Liver (tissue), 9 donors: ENCODE data around the gene HMGCS1. TPM values are rescaled to one million over a fixed set of nuclear protein-coding genes. Genes with fewer than 3 reads are reported as not detected.

Experiments used
- DNase-seq: peaks from one replicate; pipeline ENCODE4 v3.0.0-alpha.2; 2017; ENCODE audit warnings: low spot score
- H3K27ac ChIP-seq, 2 donors: one replicate each; pipeline ENCODE4 v1.7.0; 2013; ENCODE audit warnings: inconsistent platforms in 2 of 2, low read length in 2 of 2, control low read depth in 1 of 2, low read depth in 1 of 2, mild to moderate bottlenecking in 1 of 2
- H3K27me3 ChIP-seq, 4 donors: one replicate each; pipeline versions ENCODE4 v1.6.1 to v1.7.0; 2013; ENCODE audit warnings: low read length in 3 of 4, inconsistent platforms in 1 of 4, mild to moderate bottlenecking in 1 of 4, moderate library complexity in 1 of 4; ENCODE audit not compliant: control insufficient read depth in 4 of 4, insufficient read depth in 4 of 4
- H3K36me3 ChIP-seq, 4 donors: one replicate each; pipeline versions ENCODE4 v1.6.1 to v1.7.0; 2013; ENCODE audit warnings: low read length in 3 of 4, mild to moderate bottlenecking in 3 of 4, low read depth in 1 of 4, moderate library complexity in 1 of 4; ENCODE audit not compliant: control insufficient read depth in 4 of 4, insufficient read depth in 3 of 4
- H3K4me1 ChIP-seq, 4 donors: one replicate each; pipeline versions ENCODE4 v1.6.1 to v1.7.0; 2013; ENCODE audit warnings: low read length in 3 of 4, mild to moderate bottlenecking in 3 of 4, moderate library complexity in 1 of 4; ENCODE audit not compliant: control insufficient read depth in 4 of 4, insufficient read depth in 4 of 4
- H3K4me3 ChIP-seq, 3 donors: one replicate each; pipeline versions ENCODE4 v1.6.1 to v1.7.0; 2013; ENCODE audit warnings: low read length in 3 of 3, control low read depth in 1 of 3, low read depth in 1 of 3, mild to moderate bottlenecking in 1 of 3
- H3K9ac ChIP-seq, 2 donors: one replicate each; pipeline ENCODE4 v1.7.0; 2013; ENCODE audit warnings: low read length in 2 of 2, mild to moderate bottlenecking in 2 of 2, moderate library complexity in 2 of 2, control low read depth in 1 of 2, low read depth in 1 of 2
- H3K9me3 ChIP-seq, 4 donors: one replicate each; pipeline versions ENCODE4 v1.6.1 to v1.7.0; 2013; ENCODE audit warnings: low read length in 3 of 4; ENCODE audit not compliant: control insufficient read depth in 4 of 4
- ATF3 ChIP-seq: IDR thresholded peaks from 2 replicates; pipeline ENCODE4 v1.6.1; 2016; ENCODE audit warnings: antibody characterized with exemption
- FOXA1 ChIP-seq: IDR thresholded peaks from 2 replicates; pipeline ENCODE4 v1.6.1; 2016; ENCODE audit warnings: antibody characterized with exemption
- FOXA2 ChIP-seq: IDR thresholded peaks from 2 replicates; pipeline ENCODE4 v1.6.1; 2016; ENCODE audit warnings: antibody characterized with exemption
- GABPA ChIP-seq, 2 donors: IDR thresholded peaks in 1 of 2; conservative IDR thresholded peaks in 1 of 2; 2 replicates each; pipeline ENCODE4 v1.6.1; 2016; ENCODE audit warnings: antibody characterized with exemption in 2 of 2, mild to moderate bottlenecking in 1 of 2, moderate library complexity in 1 of 2
- HNF4A ChIP-seq, 2 donors: conservative IDR thresholded peaks; 2 replicates each; pipeline ENCODE4 v1.6.1; 2016; ENCODE audit warnings: antibody characterized with exemption in 2 of 2, mild to moderate bottlenecking in 2 of 2
- HNF4G ChIP-seq: IDR thresholded peaks from 2 replicates; pipeline ENCODE4 v1.6.1; 2016; ENCODE audit warnings: antibody characterized with exemption
- JUND ChIP-seq, 2 donors: IDR thresholded peaks; 2 replicates each; pipeline ENCODE4 v1.6.1; 2016; ENCODE audit warnings: antibody characterized with exemption in 2 of 2
- NR2F2 ChIP-seq: IDR thresholded peaks from 2 replicates; pipeline ENCODE4 v1.6.1; 2016; ENCODE audit warnings: antibody characterized with exemption
- RXRA ChIP-seq, 2 donors: IDR thresholded peaks; 2 replicates each; pipeline ENCODE4 v1.6.1; 2017 to 2018; ENCODE audit warnings: antibody characterized with exemption in 2 of 2, mild to moderate bottlenecking in 1 of 2
- SP1 ChIP-seq: IDR thresholded peaks from 2 replicates; pipeline ENCODE4 v1.6.1; 2018; ENCODE audit warnings: antibody characterized with exemption, mild to moderate bottlenecking
- YY1 ChIP-seq: IDR thresholded peaks from 2 replicates; pipeline ENCODE4 v1.6.1; 2016; ENCODE audit warnings: antibody characterized with exemption, mild to moderate bottlenecking
- ZBTB33 ChIP-seq: IDR thresholded peaks from 2 replicates; pipeline ENCODE4 v1.6.1; 2016; ENCODE audit warnings: antibody characterized with exemption
- WGBS: extraction: QIAGEN DNeasy Blood & Tissue Kit; methylation state at CpG from one replicate; pipeline ENCODE4 v1.1.7; 2013; 5-methylcytosine and 5-hydroxymethylcytosine counted together
- polyA plus RNA-seq, 2 donors: library from polyadenylated mRNA; stranded (reverse) in 1 of 2; unstranded in 1 of 2; fragments of 200-250 nt in 1 of 2; fragments of >200 nt in 1 of 2; fragmentation: Nextera tagmentation in 1 of 2; extraction: Ambion mirVana in 1 of 2; gene quantifications; one replicate each; pipeline versions ENCODE4 v1.2.1 to v1.2.3, GENCODE V29; 2013 to 2015
- total RNA-seq, 2 donors: library from RNA; depleted of rRNA; stranded (reverse); fragments of >200 nt; gene quantifications; one replicate each; pipeline ENCODE4 v1.2.3, GENCODE V29; 2014
- TF ChIP-seq, protein P1 (sequence below): fragments of 150-350 bp; IDR thresholded peaks from 2 replicates; pipeline ENCODE4 v1.5.1; 2017; ENCODE audit warnings: improper control_type of control experiment, low read depth, low read length; ENCODE audit not compliant: missing input control
- TF ChIP-seq, protein P2 (sequence below): IDR thresholded peaks from 2 replicates; pipeline ENCODE4 v1.6.1; 2016; ENCODE audit warnings: antibody characterized with exemption, mild to moderate bottlenecking
- TF ChIP-seq, protein P3 (sequence below): IDR thresholded peaks from 2 replicates; pipeline ENCODE4 v1.6.1; 2016; ENCODE audit warnings: antibody characterized with exemption
- donor health status: healthy.
- donor health status: healthy.
- donor health status: healthy.
- donor health status: healthy.
- donor health status: healthy.

Gene HMGCS1
- total and polyA plus RNA-seq, 4 donors: 41.7 to 878 (median 286) TPM

GRCh38 chr5:43281840-43282658 lies 31.2 kb downstream of the HMGCS1 start:
- DNase-seq: no peak
- Histone ChIP-seq H3K4me3 (no peak overlapping the region), H3K36me3 (peaks cover 0 to 4% (median under 1%) of the 10 kb centered on the region in 4 donors), H3K9ac (no peak overlapping the region), H3K27me3 (no peaks in the 10 kb centered on the region), H3K27ac (no peak overlapping the region), H3K4me1 (peaks cover 0 to 2% (median 0%) of the 10 kb centered on the region in 4 donors), H3K9me3 (no peaks in the 10 kb centered on the region)
- 82% methylated on average over 7 of the region's 7 CpGs for WGBS
- TF ChIP-seq SP1 (no peak), ZBTB33 (no peak), RXRA (IDR thresholded peaks at IDR 0.05) (no peak), JUND (IDR thresholded peaks at IDR 0.05) (no peak)
- TF ChIP-seq, protein P1, sequence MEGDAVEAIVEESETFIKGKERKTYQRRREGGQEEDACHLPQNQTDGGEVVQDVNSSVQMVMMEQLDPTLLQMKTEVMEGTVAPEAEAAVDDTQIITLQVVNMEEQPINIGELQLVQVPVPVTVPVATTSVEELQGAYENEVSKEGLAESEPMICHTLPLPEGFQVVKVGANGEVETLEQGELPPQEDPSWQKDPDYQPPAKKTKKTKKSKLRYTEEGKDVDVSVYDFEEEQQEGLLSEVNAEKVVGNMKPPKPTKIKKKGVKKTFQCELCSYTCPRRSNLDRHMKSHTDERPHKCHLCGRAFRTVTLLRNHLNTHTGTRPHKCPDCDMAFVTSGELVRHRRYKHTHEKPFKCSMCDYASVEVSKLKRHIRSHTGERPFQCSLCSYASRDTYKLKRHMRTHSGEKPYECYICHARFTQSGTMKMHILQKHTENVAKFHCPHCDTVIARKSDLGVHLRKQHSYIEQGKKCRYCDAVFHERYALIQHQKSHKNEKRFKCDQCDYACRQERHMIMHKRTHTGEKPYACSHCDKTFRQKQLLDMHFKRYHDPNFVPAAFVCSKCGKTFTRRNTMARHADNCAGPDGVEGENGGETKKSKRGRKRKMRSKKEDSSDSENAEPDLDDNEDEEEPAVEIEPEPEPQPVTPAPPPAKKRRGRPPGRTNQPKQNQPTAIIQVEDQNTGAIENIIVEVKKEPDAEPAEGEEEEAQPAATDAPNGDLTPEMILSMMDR: no peak
- TF ChIP-seq, protein P2, sequence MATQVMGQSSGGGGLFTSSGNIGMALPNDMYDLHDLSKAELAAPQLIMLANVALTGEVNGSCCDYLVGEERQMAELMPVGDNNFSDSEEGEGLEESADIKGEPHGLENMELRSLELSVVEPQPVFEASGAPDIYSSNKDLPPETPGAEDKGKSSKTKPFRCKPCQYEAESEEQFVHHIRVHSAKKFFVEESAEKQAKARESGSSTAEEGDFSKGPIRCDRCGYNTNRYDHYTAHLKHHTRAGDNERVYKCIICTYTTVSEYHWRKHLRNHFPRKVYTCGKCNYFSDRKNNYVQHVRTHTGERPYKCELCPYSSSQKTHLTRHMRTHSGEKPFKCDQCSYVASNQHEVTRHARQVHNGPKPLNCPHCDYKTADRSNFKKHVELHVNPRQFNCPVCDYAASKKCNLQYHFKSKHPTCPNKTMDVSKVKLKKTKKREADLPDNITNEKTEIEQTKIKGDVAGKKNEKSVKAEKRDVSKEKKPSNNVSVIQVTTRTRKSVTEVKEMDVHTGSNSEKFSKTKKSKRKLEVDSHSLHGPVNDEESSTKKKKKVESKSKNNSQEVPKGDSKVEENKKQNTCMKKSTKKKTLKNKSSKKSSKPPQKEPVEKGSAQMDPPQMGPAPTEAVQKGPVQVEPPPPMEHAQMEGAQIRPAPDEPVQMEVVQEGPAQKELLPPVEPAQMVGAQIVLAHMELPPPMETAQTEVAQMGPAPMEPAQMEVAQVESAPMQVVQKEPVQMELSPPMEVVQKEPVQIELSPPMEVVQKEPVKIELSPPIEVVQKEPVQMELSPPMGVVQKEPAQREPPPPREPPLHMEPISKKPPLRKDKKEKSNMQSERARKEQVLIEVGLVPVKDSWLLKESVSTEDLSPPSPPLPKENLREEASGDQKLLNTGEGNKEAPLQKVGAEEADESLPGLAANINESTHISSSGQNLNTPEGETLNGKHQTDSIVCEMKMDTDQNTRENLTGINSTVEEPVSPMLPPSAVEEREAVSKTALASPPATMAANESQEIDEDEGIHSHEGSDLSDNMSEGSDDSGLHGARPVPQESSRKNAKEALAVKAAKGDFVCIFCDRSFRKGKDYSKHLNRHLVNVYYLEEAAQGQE: no peak

DNA sequence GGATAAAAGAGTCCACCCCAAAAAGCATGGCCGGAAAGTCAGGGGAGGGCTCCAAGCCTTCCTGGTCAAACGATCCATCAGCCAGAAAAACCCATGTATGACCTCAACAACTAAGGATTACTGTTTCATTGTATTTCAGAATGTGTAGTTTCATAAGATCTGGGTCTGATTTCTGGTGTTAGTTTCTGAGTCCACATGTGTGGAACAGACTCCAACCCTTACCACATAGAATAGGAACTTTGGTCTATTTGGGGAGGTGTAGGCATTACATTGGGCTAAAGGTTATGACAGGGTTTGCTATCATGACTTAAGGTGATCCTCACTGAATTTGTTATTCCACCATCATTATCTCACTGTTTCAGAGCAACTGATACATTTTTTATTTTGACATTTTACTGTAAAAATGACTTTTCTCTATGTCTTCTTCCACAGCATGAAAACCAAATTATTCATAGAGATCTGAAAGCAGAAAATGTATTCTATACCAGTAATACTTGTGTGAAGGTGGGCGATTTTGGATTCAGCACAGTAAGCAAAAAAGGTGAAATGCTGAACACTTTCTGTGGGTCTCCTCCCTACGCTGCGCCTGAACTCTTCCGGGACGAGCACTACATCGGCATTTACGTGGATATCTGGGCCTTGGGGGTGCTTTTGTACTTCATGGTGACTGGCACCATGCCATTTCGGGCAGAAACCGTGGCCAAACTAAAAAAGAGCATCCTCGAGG lies 33.5 kb downstream of the HMGCS1 start:
- no peak overlapping the region for H3K4me3 ChIP-seq
- H3K4me1 ChIP-seq: peaks cover 0 to 8% (median 2%) of the 10 kb centered on the region in 4 donors
- 90% methylated on average over 12 of the region's 12 CpGs for WGBS
- DNase-seq: no peak
- H3K9ac ChIP-seq: no peak overlapping the region
- H3K36me3 ChIP-seq: no peaks in the 10 kb centered on the region
- H3K9me3 ChIP-seq: no peaks in the 10 kb centered on the region
- H3K27me3 ChIP-seq: no peaks in the 10 kb centered on the region
- no peak overlapping the region for H3K27ac ChIP-seq
- TF ChIP-seq GABPA (IDR thresholded peaks at IDR 0.05 in 1 of 2, conservative IDR thresholded peaks at IDR 0.05 in 1 of 2) (no peak), HNF4A (conservative IDR thresholded peaks at IDR 0.05) (peak; percentile 76 to 83), FOXA2 (no peak), JUND (IDR thresholded peaks at IDR 0.05) (no peak), ATF3 (no peak), NR2F2 (no peak), RXRA (IDR thresholded peaks at IDR 0.05) (peak; percentile 52 to 61), YY1 (no peak), ZBTB33 (no peak), SP1 (peak; percentile 64), FOXA1 (no peak), HNF4G (peak; percentile 37)
- TF ChIP-seq, protein P3, sequence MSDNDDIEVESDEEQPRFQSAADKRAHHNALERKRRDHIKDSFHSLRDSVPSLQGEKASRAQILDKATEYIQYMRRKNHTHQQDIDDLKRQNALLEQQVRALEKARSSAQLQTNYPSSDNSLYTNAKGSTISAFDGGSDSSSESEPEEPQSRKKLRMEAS: no peak
- TF ChIP-seq, protein P1: no peak
